Activated T-helper 1 cell treated with anti-CD3 and anti-CD28 coated beads, Interleukin-2, amount 50 U/mL, for 16 hours (primary cell): ENCODE results near the gene ADNP.

ENCODE experiments used
- DNase-seq, 2 donors: peaks; one replicate each; pipeline ENCODE4 v3.0.0-alpha.2; 2020; ENCODE audit warnings: low read depth in 1 of 2, low spot score in 1 of 2

The ADNP gene

GRCh38 chr20:50932691-50933280 lies 1.5 kb upstream of the ADNP start:
- no peak for DNase-seq

DNA sequence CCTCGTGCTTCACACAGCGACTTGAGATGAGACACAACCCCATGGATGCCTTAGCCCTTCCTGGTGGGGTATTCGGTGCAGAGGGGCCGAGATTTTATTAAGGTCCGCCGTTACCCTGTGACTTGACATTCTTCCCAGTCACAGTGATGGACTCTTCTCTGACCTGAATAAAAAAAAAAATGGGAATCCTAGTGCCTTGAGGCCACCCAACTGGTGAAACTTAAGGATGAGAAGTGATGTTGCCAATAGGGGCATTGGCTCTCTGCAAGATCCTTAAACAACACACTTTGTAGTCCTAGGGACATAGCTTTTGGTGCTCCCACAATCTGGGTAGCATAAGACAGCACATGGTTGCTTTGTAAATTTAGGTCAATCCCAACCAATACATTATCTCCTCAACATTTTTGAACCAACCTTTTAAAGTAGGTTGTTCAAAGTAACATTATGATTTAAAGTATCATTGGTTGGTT lies 814 bp upstream of the ADNP start:
- DNase-seq: no peak

GRCh38 chr20:50930976-50931305 lies 296 bp downstream of the ADNP start:
- DNase-seq: peak in 1 of 2 donors; percentile 64

- DNase-seq: no peak
Observed at GRCh38 chr20:50930139-50930975, 880 bp downstream of the ADNP start.

GRCh38 chr20:50929299-50930138 lies 1.7 kb downstream of the ADNP start:
- DNase-seq: peak; percentile 76 to 80

- DNase-seq: no peak
Observed at GRCh38 chr20:50928469-50928868, 2.8 kb downstream of the ADNP start.

- no peak for DNase-seq
Observed at GRCh38 chr20:50926530-50926929, 4.7 kb downstream of the ADNP start.

- no peak for DNase-seq
Observed at GRCh38 chr20:50924261-50924920, 6.8 kb downstream of the ADNP start.

GRCh38 chr20:50921803-50922501 lies 9.3 kb downstream of the ADNP start:
- DNase-seq: no peak

- no peak for DNase-seq
Observed at GRCh38 chr20:50920997-50921396, 10.2 kb downstream of the ADNP start.

DNA sequence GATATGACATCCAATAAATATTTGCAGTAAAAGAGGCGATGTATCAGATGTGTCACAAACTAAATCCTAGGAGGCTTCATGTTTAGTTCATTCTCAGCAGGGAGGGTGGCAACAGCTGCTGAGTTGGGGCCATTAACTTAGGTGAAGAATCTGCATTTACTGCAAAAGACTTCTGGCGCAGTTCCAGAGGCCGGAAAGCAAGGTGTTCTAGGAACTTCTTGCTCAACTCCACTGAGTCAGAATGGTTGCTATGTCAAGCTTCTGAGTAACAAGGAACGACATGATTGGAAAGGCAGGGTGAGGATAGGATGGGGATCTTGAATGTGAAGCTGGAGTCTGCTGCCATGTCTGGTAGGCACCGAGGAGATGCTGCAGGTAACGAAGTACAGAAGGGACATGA lies 11.7 kb downstream of the ADNP start:
- DNase-seq: no peak

GRCh38 chr20:50918403-50918802 lies 12.8 kb downstream of the ADNP start:
- DNase-seq: no peak

DNA sequence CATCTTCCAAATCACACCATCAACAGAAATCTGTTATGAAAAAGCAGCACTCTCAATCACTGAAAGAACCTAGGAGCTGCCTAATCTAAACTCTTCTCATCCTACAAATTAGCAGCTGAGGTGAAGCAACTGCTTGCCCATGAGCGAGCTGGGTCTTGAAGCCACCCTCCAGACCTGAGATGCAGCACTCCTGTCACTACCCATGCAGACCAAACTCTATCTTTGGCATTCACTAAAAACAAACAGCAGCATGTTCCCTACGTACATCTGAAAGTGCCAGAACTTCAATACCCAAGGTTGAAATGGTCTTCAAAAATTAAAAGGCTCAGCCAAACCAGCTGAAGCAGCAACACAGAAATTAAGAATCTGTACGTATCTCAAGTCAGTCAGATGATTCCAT lies 14.3 kb downstream of the ADNP start:
- DNase-seq: no peak

DNA sequence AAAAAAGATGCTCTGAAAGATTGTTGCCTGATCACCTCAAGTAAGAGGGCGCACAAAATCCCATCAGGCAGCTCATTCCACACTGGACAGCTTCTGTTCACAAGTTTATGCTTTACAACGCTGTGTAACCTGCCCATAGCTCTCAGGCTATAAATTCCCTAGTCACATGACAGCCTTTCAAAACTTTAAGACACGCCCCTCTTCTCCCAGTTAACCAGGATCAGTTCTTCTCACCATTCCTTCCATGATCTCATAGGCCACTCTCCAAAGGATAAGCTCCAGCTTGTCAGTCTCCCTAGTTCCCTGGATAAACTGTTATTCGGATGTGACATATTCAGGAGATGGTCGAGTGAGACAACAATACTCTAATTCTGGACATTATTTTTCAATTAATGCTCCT lies 15.0 kb downstream of the ADNP start:
- no peak for DNase-seq

DNA sequence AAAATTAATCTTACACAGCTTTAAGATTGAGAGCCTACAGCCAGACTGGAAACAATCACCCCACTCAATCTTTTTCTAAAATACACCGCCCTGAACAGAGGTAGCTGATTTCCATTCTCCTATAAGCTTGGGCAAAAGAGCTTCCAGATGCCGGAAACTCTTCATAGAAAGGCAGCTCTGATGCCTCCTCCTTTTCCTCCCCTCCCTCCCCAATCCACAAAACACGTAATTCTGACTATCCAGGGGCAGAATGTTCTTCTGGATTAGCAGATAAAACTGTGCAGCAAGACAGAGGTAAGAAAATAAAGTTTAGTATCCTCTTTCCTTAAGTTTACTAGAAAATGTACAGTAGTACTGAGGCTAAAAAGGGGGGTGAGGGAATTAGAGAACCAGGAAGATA lies 15.8 kb downstream of the ADNP start:
- no peak for DNase-seq

DNA sequence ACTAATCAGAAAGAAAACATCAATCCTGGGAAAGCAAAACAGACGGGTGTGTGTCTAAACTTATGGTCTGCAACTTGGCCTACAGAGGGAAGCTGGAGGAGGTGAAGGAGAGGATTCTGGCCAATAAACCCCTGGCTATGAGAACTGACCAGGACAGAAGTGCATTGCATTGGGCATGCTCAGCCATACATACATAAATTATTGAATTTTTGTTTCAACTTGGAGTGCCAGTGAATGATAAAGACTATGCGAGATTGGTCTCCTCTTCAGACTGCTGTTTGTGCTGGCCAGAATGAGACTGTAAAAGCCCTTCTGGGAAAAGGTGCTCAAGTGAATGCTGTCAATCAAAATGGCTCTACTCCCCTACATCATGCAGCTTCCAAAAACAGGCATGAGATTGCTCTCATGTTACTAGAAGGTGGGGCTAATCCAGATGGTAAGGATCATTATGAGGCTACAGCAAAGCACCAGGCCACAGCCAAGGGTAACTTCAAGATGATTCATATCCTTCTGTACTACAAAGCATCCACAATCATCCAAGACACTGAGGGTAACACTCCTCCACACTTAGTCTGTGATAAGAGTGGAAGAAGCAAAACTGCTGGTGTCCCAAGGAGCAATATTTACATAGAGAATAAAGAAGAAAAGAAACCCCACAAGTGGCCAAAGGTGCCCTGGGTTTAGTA lies 17.4 kb downstream of the ADNP start:
- DNase-seq: no peak

- DNase-seq: no peak
Observed at GRCh38 chr20:50911716-50912115, 19.5 kb downstream of the ADNP start.

- no peak for DNase-seq
Observed at GRCh38 chr20:50911030-50911429, 20.2 kb downstream of the ADNP start.

DNA sequence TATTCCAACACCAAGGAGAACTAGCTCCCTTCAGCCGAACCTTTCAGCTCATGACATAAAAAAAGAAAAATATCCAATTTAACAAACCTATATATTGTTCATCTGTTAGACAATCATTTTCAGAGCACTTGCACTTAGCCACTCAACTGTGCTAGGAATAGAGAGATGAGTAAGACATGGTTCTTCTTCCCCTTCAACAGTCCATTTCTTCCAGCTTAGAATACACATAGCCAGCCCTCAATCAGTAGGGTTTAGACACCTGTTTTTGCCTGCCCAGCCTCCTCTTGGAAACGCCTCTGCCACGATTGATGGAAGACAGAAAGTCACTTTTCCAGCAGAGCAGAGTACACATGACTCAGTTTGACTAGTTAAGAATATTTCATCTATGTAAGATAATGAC lies 21.8 kb downstream of the ADNP start:
- no peak for DNase-seq

DNA sequence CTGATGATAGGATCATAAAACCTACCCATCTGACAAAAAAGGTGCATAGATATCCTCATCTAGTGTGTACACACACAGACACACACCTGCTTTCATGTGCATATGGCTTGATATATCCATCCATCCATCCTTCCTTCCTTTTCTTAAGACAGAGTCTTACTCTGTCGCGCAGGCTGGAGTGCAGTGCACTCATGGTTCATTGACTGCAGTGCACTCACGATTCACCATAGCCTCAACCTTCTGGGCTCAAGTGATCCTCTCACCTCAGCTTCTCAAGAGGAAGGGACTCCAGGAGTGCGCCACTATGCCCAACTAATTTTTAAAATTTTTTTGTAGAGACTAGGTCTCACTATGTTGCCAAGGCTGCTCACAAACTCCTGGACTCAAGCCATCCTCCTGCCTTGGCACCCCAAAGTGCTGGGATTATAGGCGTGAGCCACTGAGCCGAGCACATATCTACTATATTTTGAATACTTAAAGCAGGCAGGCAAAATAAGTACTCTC lies 27.1 kb downstream of the ADNP start:
- DNase-seq: no peak
